ENCODE data around the gene VSIG8. TPM values are rescaled to one million over a fixed set of nuclear protein-coding genes. Genes with fewer than 3 reads are reported as not detected.

VSIG8 gene
- total and polyA plus RNA-seq, 2 of the 8 experiments (the other 6 are each of a cell fraction or from before 2014, with no cell fraction given), result not detected

- DNase-seq (ENCODE audit: low read depth in 1 of 2, low spot score in 2 of 2) (no peak), FAIRE-seq (no peak)
- no peak overlapping the region for H3K23ac ChIP-seq (ENCODE audit: insufficient read length)
- no peak overlapping the region for H3K56ac ChIP-seq (replicated peaks; ENCODE audit: insufficient read length, low read depth, low read length)
- H3K4ac ChIP-seq (replicated peaks; ENCODE audit: insufficient read length, low read depth, low read length), result no peak overlapping the region
- H3K9me3 ChIP-seq (ENCODE audit: insufficient read depth in 2 of 2, low read depth in 1 of 2, low read length in 1 of 2), result no peaks in the 10 kb centered on the region
- H3K79me2 ChIP-seq (ENCODE audit: control insufficient read depth in 1 of 2, insufficient read depth in 2 of 2, low read length in 2 of 2), result no peaks in the 10 kb centered on the region
- POLR2A ChIA-PET (ENCODE audit: partially characterized antibody), result no interaction called here
- H2BK5ac ChIP-seq (ENCODE audit: low read depth, low read length), result no peak overlapping the region
- H2BK120ac ChIP-seq (replicated peaks; ENCODE audit: low read depth, low read length), result no peak overlapping the region
- no peak overlapping the region for H3K14ac ChIP-seq (ENCODE audit: insufficient read length)
- no peak overlapping the region for H3K27ac ChIP-seq (ENCODE audit: low read depth, low read length)
- H4K5ac ChIP-seq (ENCODE audit: insufficient read length, low read depth, low read length), result no peak overlapping the region
- no peak overlapping the region for H2AK5ac ChIP-seq (ENCODE audit: low read depth, low read length)
- no peaks in the 10 kb centered on the region for H3K36me3 ChIP-seq (ENCODE audit: control insufficient read depth in 2 of 4, insufficient read depth in 4 of 4, low read length in 3 of 4)
- no peak overlapping the region for H3K4me2 ChIP-seq (ENCODE audit: insufficient read depth in 1 of 2, low read depth in 2 of 2, low read length in 2 of 2)
- H3K79me1 ChIP-seq (ENCODE audit: low read depth, low read length), result no peaks in the 10 kb centered on the region
- no peaks in the 10 kb centered on the region for H3K23me2 ChIP-seq (ENCODE audit: low read depth, low read length)
- WGBS, 2 experiments (ENCODE audit: extremely low coverage in 1 of 2, insufficient coverage in 1 of 2, insufficient read length in 1 of 2, insufficient replicate concordance in 2 of 2, low coverage in 1 of 2, low lambda C conversion rate in 2 of 2, missing lambda C conversion rate in 1 of 2), result 75% methylated on average over 5 of the region's 5 CpGs; no CpG with 5 or more reads in 1 of the 2 experiments
- no peaks in the 10 kb centered on the region for H4K20me1 ChIP-seq (replicated peaks in 1 of 2; ENCODE audit: control insufficient read depth in 1 of 2, insufficient read depth in 2 of 2, low read length in 2 of 2)
- H3K4me3 ChIP-seq (ENCODE audit: extremely low read depth in 1 of 4, insufficient read depth in 2 of 4, low read depth in 3 of 4, low read length in 4 of 4), result no peak overlapping the region
- no peak overlapping the region for H2BK15ac ChIP-seq (ENCODE audit: low read length)
- H4K8ac ChIP-seq (ENCODE audit: extremely low read depth, insufficient read depth, low read length), result no peak overlapping the region; the same call in 1 of the 2 replicates
- peaks cover 0 to 2% (median 0%) of the 10 kb centered on the region in 4 experiments; a peak in 2 of 7 replicates for H3K4me1 ChIP-seq (replicated peaks in 1 of 4; ENCODE audit: control insufficient read depth in 3 of 4, insufficient read depth in 4 of 4, low read length in 3 of 4)
- CTCF ChIA-PET (ENCODE audit: partially characterized antibody), result interaction anchor here (0.9 to 14.8 kb wide), 8 partner anchors 10 to 145 kb away, joined by 3 to 111 read pairs (median 7); no protein-coding TSS in a partner anchor
- H2AFZ ChIP-seq (ENCODE audit: low read length), result no peak overlapping the region
- no peak overlapping the region for H4K91ac ChIP-seq (replicated peaks; ENCODE audit: insufficient read length, low read length)
- peak overlapping the region; percentile 48; the same call in 1 of the 2 replicates for H3K18ac ChIP-seq (ENCODE audit: extremely low read depth, low read length)
- no peaks in the 10 kb centered on the region; a peak in 2 of 7 replicates for H3K27me3 ChIP-seq (replicated peaks in 1 of 4; ENCODE audit: control insufficient read depth in 3 of 4, extremely low read depth in 1 of 4, insufficient read depth in 3 of 4, low read length in 3 of 4)
- no peak overlapping the region for H3K9ac ChIP-seq (replicated peaks in 1 of 4; ENCODE audit: extremely low read depth in 1 of 4, low read depth in 3 of 4, low read length in 3 of 4)
- H2BK12ac ChIP-seq (ENCODE audit: low read depth, low read length), result 0 out of 2 replicates have a peak overlapping the region, but pooled peaks have one; percentile 6
- no peak overlapping the region for H2BK20ac ChIP-seq (ENCODE audit: low read length)
- TF ChIP-seq RFX5 (IDR thresholded peaks at IDR 0.05; ENCODE audit: borderline replicate concordance, low read depth, low read length) (no peak), USF2 (IDR thresholded peaks at IDR 0.05; ENCODE audit: low read length) (no peak), GTF2F1 (IDR thresholded peaks at IDR 0.05; ENCODE audit: borderline replicate concordance, low read depth, low read length) (no peak), SIN3A (conservative IDR thresholded peaks at IDR 0.05 in 1 of 2, IDR thresholded peaks at IDR 0.05 in 1 of 2; ENCODE audit: low read depth in 1 of 2, low read length in 2 of 2) (no peak), CTCF (IDR thresholded peaks at IDR 0.05; ENCODE audit: control extremely low read depth in 1 of 3, insufficient read depth in 1 of 3, low read depth in 1 of 3, low read length in 3 of 3) (no peak), TAF7 (optimal IDR thresholded peaks at IDR 0.05; ENCODE audit: borderline replicate concordance, low read depth, low read length) (no peak), SAP30 (IDR thresholded peaks at IDR 0.05; ENCODE audit: insufficient read depth, insufficient replicate concordance, low read length) (no peak), SRF (IDR thresholded peaks at IDR 0.05; ENCODE audit: low read depth, low read length) (no peak)
- TF ChIP-seq, protein P1, sequence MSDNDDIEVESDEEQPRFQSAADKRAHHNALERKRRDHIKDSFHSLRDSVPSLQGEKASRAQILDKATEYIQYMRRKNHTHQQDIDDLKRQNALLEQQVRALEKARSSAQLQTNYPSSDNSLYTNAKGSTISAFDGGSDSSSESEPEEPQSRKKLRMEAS (IDR thresholded peaks at IDR 0.05), result no peak
Measured at GRCh38 chr1:159862031-159862430, 426 bp downstream of the VSIG8 start.
